ENCODE results near the gene ERAS.
"Not testable (repeated sequence)": the region's sequence is repeated elsewhere in the genome, so short reads cannot be mapped to it uniquely, and the experiment has no call there.

GRCh38 chrX:48819394-48819793 is 6.9 kb upstream of the ERAS start:
- TF ChIP-seq, protein P1, sequence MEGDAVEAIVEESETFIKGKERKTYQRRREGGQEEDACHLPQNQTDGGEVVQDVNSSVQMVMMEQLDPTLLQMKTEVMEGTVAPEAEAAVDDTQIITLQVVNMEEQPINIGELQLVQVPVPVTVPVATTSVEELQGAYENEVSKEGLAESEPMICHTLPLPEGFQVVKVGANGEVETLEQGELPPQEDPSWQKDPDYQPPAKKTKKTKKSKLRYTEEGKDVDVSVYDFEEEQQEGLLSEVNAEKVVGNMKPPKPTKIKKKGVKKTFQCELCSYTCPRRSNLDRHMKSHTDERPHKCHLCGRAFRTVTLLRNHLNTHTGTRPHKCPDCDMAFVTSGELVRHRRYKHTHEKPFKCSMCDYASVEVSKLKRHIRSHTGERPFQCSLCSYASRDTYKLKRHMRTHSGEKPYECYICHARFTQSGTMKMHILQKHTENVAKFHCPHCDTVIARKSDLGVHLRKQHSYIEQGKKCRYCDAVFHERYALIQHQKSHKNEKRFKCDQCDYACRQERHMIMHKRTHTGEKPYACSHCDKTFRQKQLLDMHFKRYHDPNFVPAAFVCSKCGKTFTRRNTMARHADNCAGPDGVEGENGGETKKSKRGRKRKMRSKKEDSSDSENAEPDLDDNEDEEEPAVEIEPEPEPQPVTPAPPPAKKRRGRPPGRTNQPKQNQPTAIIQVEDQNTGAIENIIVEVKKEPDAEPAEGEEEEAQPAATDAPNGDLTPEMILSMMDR (IDR thresholded peaks at IDR 0.05) = not testable (repeated sequence)
- TF ChIP-seq POLR2A (IDR thresholded peaks at IDR 0.05) = not testable (repeated sequence)
